Measurements from ENCODE around the gene FAM180B.

Gene FAM180B

DNA sequence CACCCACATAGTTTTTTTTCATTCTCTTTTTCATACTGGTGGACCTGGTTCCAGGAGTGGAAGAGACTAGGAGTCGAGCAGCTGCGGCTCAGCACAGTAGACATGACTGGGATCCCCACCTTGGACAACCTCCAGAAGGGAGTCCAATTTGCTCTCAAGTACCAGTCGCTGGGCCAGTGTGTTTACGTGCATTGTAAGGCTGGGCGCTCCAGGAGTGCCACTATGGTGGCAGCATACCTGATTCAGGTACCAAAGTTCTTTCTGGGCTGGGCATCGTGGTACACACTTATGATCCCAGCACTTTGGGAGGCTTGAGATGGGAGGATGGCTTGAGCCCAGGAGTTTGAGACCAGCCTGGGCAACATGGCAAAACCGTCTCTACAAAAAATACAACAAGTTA lies 16.8 kb upstream of the FAM180B start:
- no peak for DNase-seq (ENCODE audit: low read depth in 2 of 2)

DNA sequence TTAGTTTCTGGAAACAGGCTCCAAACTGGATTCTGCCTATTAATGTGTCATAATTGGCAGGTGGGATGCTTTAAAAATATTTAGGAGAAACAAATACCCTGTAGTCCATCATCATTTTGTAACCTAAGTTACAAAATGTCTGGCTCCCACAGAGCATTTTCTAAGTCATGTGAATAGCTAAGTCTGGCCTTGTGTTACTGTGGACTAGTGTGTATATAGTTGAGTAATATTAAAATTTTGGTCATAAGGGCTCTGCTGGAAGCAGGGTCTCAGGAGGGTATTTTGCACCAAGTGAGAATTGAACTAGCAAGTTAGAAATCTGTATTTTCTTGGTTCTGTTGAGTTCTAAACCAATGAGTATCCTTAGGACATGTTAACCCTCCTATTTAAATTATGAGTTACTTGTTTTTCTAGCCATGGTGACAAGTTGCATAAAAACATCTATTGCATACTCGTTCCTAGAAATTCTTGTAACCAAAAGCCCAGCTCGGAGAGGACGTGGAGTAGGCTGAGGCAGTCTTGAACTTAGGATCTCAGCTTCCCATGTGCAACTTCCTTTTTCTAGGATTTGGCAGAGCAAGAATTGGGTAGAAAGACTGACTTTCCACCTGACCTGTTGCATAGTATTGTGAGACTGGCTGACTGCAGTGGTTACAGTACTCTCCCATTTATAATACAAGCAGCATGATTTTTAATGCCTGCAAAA lies 15.7 kb upstream of the FAM180B start:
- no peak for DNase-seq (ENCODE audit: low read depth in 2 of 2)

DNA sequence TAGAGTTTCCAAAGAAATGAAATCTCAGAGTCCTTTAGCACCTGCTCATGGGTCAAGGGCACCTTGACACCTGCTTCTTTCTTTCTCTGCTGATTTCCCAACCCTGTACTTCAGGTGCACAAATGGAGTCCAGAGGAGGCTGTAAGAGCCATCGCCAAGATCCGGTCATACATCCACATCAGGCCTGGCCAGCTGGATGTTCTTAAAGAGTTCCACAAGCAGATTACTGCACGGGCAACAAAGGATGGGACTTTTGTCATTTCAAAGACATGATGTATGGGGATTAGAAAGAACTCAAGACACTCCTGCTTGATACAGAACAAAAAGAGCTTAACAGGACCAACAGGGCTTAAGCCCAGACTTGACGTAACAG lies 15.1 kb upstream of the FAM180B start:
- DNase-seq (ENCODE audit: low read depth in 2 of 2) = no peak

DNA sequence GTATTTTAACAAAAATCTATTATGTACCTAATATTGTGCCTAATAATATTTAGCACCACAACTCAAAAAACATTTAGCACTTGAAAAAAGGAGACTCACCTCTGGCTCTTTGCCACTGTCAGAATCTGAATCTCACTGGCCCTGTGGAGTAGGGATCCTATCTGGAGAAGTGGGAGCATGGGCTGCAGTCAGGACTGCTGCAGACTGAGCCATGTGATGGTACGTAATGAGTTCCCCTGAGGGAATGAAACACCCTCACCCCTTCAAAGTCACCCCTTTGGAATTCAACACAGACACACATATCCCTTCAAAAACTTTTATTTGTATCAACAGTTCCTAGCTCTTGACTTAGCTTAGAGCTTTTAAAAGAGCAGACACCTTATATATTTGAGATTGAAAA lies 14.6 kb upstream of the FAM180B start:
- no peak for DNase-seq (ENCODE audit: low read depth in 2 of 2)

DNA sequence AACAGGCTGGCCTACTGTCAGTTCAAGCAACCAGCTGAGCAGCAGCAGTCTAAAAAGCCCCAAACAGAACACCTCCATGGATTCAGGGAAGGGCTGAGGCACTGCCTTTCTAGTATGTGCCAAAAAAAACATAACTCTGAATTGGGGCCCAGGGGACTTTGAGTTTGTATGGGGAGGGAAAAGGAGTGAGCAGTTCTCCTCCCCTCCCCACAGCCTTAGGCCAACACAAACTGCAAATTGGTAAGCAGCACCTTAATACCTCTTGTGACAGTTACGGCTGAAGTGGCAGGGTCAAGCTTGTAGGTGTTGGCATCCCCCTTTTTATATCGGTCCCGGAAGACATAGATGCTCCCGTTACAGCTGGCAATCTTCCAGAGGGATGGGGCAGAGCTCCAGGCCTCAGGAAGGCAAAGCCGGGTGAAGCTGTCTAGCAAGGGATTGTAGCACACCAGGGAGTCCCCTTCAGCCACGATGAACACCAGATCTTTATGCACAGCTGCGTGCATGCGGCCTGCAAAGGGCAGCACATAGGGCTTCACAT lies 13.7 kb upstream of the FAM180B start:
- no peak for DNase-seq (ENCODE audit: low read depth in 2 of 2)

DNA sequence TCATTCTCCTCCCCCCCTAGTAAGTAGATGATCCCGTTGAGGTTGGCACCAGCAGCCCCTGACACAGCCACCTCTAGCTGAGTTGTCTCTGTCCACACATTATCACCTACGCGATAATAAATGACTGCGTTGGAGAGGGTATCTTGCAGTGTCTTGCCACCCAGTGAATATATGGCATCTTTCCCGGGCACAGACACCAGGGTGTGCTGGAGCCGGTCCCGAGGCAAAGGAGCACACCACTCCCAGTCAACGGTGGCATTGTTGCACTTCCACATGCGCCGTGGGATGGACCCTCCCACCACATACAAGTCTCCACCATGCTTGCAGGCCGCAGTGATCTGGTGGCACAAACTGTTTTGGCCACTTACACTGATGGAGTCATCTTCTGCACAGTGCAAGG lies 13.2 kb upstream of the FAM180B start:
- DNase-seq (ENCODE audit: low read depth in 2 of 2) = no peak

DNA sequence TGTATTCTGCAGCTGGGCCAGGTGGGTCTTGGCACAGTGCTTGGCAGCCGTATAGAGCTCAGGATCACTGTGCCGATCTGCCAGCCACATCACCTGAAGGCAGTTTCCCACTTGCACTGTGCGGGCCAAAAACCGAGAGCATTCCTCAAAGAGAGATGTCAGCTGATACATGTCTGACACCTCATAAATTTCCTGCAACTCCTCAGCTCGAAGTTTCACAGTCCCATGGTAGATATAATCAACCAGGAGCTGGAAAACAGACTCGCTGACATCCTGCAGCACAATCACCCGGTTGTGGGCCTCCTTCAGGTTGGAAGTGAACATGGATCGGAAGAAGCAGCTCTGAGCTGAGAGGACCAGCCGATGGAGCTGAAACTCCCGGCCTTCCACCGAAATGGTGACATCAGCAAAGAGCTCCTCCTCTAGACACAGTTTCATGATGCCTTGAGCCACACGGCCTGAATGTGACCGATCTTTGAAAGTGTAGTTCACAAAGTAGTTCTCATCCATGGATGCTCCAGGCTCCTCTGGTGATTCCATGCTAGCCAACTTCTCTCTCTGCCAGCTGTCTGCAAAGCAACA lies 8.9 kb upstream of the FAM180B start:
- DNase-seq (ENCODE audit: low read depth in 2 of 2) = no peak

DNA sequence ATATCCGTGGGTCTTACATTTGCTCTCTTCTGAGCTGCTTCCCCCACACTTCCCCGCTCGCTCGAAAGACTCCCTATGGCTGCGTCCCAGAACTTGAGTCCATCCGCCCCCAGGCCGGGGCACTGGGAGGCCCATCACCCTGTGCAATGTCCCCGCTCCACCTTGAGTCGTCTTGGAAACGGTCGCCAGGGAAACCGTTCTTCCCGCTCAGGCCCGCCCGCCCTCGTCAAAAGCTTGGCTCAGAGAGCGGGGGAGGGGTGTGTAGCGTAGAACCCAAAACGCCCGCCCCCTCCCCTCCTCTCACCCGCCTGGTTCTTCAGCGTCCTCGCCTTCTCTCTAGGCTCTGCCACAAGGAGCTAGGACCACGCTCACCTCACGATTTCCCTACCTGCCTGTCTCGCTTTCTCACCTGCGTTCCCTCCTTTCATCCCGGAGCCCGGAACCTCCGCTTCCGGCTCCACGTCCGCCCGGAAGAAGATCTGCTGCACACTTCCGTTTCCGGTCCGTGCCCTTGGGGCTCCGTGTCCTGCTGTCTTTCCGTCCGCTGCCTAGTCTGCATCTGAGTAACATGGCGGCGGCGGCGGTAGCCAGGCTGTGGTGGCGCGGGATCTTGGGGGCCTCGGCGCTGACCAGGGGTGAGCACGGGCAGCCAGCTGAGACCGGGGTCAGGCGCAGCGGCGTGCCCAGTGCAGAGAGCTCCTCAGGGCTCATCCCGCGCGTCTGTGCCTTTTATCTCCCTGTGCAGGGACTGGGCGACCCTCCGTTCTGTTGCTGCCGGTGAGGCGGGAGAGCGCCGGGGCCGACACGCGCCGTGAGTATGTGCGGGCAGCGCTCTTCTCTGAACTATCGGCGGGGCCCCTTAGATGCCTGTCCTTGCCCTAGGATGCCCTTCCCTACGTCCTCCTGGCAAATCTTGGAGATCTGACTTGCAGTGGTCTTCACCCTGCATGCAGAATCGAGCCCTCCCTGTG lies 7.7 kb upstream of the FAM180B start, which contains the start of the genes KBTBD4 and NDUFS3:
KBTBD4 (minus strand) TSS at position 447 of the 971 bp plus-strand sequence; CDS start at position 428, 19 bp downstream.
NDUFS3 (plus strand) TSS at position 551 of the 971 bp plus-strand sequence; CDS start at position 569, 18 bp downstream.
- DNase-seq (ENCODE audit: low read depth in 2 of 2) = peak; percentile 74 to 75

DNA sequence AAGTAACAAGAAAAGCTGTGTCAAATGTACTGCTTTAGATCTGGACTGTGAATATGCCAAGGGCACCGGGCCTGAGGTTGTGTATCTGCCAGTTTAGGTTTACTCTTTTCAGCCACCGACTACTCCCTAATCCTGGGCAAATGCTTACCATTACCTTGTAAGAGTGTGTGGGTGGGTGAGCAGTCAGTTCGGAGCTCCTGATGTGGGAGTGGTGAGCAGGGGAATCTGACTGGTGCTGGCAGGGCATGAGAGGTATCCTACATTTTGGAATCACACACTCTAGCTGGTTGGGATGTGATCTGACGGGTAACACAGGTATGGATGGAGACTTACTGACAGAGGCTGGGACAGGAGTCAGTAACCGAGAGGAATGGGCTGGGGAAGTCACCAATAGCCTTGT lies 2.6 kb upstream of the FAM180B start:
- no peak for DNase-seq (ENCODE audit: low read depth in 2 of 2)

DNA sequence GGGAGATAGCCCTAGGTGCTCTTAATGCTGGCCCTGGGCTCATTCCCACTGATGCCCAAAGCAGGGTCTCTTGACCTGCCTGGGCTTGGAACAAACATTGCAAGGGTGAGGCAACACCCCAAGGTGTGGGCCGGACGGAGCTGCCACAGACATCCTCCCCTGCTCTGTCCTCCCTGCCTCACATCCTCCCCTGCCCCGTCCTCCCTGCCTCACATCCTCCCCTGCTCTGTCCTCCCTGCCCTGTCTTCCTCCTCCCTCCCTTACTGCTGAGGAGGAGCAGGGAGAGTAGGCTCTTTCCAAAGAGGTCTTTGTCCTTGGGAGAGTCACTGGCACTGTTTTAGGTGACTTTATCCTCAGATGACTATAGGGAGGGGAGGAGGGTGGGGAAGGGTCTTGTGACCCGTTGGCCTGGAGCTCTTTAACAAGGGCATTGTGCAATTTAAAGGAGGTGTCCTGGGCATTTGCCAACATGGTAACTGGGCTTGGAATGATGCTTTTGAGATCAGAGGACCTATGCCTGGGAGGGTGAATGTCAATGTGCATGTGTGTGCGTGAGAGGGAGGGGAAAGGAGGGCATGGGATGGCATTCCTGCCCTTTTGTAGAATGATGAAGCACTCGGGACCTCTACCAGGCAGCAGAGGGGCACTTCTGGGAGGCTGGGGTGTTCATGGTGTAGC lies 700 bp downstream of the FAM180B start:
- DNase-seq (ENCODE audit: low read depth in 2 of 2) = no peak

DNA sequence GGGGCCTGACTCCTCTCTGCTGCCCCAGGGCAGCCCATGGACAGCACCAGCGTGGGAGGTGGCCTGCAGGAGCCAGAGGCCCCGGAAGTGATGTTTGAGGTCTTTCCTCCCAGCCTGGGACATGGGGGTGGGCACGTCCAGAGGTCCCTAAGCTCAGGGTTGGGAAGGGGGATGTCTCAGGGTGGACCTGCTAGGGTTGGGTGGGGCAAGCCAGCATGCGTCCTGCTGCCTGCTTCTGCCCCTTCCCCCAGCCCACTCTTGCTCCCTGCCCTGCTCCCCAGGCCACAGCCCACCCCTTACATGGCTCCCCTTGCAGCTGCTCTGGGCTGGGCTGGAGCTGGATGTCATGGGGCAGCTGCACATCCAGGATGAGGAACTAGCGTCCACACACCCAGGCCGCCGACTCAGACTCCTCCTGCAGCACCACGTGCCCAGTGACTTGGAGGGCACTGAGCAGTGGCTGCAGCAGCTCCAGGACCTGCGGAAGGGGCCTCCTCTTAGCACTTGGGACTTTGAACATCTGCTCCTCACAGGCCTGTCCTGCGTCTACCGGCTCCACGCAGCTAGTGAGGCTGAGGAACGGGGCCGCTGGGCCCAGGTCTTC lies 1.3 kb downstream of the FAM180B start:
- no peak for DNase-seq (ENCODE audit: low read depth in 2 of 2)

DNA sequence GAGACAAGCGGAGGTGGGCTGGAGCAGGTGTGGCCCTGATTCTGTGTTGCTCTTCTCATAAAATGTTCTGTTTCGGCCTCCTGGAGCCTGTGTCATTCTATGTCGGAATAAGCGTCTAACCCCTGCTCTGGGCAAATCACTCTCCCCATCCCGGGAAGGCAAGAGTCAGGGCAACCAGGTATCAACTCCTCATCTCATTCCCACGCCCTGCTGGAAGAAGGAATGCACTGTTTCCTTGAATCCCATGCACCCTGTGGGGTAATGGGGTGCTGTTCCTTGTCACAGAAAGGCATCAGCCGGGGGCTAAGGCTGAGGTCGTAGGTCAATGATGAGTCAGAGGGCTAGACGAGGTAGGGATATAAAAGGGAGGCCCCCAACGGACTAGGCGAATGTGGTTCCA lies 2.6 kb downstream of the FAM180B start:
- no peak for DNase-seq (ENCODE audit: low read depth in 2 of 2)

DNA sequence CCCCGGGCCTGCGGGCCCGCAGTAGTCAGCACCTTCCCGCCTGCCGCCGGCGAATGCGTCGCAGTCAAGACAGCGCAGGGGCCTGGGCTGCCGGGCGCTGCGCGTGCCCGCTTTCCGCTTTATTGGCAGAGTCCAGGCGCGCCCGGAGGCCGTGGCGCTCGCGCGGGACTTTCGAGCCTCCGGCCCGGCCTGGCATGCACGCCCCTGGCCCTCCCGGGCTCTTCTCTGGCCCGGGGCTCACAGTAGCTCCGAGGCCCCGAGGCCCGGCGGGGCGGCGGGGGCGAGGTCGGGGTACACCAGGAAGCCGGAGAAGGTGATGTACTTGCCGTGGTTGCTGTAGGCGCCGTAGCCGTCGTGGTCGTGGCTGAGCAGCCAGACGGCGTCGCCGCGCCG lies 3.1 kb downstream of the FAM180B start:
- DNase-seq (ENCODE audit: low read depth in 2 of 2) = no peak

DNA sequence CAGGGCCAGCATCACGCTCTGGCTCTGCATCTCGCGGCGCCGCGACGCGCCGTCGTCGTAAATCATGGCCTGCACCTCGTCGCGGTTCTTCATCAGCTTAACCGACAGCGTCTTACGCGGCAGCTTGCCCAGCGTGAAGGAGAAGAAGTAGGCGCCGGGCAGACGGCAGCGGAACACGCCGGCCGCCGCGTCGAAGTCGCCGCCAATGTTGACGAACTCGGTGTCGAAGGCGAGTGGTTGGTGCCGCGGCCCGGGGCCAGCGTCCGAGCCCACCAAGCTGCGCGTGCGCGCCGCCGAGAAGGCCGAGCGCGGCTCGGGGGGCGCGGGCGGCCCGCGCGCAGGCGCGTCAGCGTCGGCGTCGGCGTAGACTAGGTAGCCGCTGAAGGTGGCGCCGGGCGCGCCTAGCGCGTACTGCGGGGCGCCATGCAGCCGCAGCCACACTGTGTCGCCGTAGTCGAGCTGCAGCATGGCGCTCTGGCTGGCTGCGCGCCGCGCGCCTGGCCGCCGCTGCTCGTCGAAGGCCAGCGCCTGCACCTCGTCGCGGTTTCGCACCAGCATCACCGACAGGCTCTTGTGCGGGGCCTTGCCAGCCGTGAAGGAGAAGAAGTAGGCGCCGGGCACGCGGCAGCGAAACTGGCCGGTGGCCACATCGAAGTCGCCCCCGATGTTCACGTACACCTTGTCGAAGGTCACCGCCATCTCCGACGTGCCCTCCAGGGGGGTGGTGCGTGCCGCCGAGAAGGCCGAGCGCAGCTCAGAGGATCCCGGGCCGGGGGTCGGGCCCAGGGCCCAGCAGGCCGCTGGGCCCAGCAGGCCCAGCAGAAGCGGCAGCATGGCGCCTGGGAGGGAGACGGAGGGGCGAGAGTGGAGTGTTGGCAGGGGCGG lies 3.7 kb downstream of the FAM180B start:
- no peak for DNase-seq (ENCODE audit: low read depth in 2 of 2)

DNA sequence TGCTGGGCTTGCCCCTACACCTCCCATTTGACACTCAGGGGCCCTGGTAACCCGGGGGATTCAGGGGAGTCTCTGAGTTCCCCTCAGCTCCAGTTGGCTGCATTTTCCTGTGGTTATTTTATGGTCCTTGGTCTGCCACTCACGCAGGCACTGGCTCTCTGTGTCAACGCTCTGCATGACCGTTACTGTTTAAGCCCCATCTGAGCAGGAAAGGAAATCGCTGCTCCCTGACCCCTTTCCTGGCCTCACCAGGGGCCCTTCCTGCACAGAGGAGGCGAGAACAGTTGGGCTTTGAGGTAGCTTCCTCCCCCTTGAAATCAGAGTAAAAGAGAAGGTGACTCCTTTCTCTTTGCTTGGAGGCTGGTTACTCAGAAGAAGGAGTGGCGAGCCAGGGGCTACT lies 5.3 kb downstream of the FAM180B start:
- DNase-seq (ENCODE audit: low read depth in 2 of 2) = no peak

DNA sequence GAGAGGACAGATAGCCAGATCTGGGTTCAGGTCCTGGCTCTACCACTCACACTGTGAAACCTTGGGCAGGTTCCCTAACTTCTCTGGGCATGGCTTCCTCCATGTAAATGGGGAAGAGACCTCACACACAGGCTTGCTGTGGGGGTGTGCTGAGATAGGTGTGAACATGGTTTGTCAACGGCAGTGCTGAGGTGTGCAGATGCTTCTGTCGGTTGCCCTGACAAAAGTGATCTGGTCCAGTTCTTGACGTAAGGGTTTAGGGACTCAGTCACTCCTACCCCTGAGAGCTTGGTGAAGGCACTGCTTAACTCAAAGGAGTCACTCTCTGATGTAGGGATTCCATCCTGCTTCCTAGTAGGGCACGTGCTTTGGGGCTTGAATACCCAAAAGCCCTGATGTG lies 5.8 kb downstream of the FAM180B start:
- no peak for DNase-seq (ENCODE audit: low read depth in 2 of 2)

DNA sequence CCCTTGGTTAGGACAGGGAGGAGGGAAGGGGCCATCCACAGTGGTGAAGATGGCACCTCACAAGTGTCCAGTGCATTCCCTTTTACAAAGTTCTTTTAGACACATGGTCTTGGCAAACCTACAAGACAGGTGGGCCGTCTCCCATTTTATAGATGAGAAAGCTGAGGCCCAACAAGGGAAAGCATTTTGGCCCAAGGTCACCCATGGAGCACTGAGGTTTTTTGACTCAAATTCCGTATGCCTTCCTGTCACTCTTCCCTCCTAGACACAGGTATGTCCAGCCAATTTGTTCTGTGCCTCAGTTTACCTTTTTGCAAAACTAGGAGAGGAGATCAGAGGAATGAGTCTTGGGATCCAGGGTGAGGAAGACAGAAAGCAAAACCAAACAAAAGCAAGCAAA lies 6.5 kb downstream of the FAM180B start:
- no peak for DNase-seq (ENCODE audit: low read depth in 2 of 2)

DNA sequence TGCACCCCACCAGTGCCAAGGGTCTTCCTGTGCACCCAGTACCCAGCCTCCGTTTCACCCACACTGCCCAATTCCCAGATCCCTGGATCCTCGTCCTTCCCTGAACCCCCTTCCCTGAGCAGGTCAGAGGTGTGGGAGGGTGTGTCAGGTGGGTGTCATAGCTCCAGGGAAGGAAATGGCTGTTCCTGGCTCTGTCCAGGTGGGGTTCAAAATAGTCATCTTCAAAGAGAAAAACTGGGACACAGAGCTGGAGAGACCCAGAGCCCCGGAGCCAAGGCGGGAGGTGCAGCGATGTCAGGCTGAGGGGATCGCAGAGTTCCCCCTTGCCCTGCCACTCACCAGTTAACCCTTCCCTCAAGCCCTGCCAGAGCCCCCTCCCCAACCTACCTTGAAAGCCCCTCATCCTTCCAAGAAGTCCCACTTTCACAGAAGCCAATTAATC lies 7.0 kb downstream of the FAM180B start:
- no peak for DNase-seq (ENCODE audit: low read depth in 2 of 2)

DNA sequence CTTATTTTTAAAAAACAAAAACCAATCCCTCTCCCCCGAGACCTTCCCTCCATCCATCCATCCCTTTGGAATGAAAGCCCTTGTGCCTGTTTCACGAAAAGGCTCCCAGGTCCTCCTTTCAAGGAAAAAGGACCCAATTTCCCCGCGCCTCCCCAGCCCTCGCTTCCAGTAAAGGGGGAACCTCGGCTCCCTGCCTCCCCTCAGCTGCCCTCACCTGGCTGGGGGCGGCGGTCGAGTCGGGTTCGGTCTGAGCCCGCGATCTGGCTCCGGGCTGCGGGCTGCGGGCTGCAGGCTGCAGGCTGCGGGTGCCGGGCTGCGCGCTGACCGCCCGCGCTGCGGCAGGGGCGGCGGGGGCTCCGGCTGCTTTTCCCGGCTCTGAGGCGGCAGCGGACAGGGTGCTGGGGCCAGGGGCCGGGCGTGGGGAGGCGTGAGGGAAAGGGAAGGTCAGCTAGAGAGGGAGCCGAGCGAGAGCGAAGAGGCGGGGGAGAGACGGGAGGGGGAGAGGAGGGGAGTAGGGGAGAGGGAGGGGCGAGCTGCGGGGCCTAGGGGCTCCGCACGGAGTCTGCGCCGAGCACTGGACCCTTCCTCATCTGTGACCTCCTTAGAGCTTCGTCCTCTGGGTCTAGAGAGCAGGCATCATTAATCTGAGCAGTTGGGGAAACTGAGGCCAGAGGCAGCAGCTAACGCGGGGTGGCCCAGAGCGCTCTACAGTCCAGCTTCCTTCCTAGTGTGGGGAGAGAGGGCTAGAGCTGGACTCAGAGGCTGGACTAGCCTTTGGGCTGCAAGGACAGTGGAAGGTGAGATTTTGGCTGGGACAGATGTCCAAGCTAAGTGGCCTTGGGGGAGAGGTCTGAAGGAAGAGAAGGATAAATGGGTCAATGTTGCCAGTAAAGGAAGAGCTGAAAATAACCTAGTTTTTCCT lies 7.7 kb downstream of the FAM180B start, which contains the start of gene C1QTNF4:
C1QTNF4 (minus strand) TSS at position 478 of the 922 bp plus-strand sequence. CDS start 3,601 bp downstream, outside the sequence.
- no peak for DNase-seq (ENCODE audit: low read depth in 2 of 2)
